Measurements from ENCODE around the gene STK17B.

DNA sequence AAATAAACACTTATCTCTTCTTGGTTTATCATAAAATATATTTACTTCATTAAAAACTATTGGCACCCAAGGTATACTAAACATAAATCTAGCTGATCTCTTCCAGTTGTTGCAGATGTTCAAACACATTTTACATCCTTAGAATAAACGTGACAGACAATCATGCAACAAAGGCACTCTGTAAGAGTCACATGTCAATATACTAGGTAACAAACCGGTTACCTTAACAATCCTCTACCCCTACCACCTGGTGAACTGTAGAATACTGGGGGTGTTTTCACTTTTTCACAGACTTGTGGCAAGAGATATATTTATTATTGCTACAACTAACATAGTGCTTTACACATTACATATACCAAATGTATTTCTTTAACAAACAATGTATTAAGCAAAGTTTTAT is 15.8 kb downstream of the STK17B start:
- TF ChIP-seq, protein P1, sequence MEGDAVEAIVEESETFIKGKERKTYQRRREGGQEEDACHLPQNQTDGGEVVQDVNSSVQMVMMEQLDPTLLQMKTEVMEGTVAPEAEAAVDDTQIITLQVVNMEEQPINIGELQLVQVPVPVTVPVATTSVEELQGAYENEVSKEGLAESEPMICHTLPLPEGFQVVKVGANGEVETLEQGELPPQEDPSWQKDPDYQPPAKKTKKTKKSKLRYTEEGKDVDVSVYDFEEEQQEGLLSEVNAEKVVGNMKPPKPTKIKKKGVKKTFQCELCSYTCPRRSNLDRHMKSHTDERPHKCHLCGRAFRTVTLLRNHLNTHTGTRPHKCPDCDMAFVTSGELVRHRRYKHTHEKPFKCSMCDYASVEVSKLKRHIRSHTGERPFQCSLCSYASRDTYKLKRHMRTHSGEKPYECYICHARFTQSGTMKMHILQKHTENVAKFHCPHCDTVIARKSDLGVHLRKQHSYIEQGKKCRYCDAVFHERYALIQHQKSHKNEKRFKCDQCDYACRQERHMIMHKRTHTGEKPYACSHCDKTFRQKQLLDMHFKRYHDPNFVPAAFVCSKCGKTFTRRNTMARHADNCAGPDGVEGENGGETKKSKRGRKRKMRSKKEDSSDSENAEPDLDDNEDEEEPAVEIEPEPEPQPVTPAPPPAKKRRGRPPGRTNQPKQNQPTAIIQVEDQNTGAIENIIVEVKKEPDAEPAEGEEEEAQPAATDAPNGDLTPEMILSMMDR (IDR thresholded peaks at IDR 0.05; ENCODE audit: insufficient read depth, low read length, poor library complexity, severe bottlenecking), result no peak
- no peak for TF ChIP-seq EZH2phosphoT487 (conservative IDR thresholded peaks at IDR 0.05; ENCODE audit: low read length)
